K562 (cell line): ENCODE measurements around the gene SSH3. TPM values are rescaled to one million over a fixed set of nuclear protein-coding genes. Genes with fewer than 3 reads are reported as not detected.

Experiments used
- ATAC-seq: fragments of 200-7000 bp; cut with Tn5 transposase; 3 replicates; pipeline ENCODE4 v1.9.1; 2020; ENCODE audit warnings: moderate library complexity
- BruUV-seq: library from RNA; stranded (reverse); fragments of 400-500 nt; replicated peaks from 2 replicates; lab custom pipeline; 2021; lab: Mats Ljungman, UMichigan
- CTCF ChIA-PET: fragments of 300-600 bp; formaldehyde crosslinking; extraction: SDS; loops from one replicate; lab custom pipeline; 2021; ENCODE audit warnings: low intra/inter-chr PET ratio; lab: Yijun Ruan, JAX
- POLR2A ChIA-PET: fragments of 300-600, 350-650 bp; sonication (Branson Sonifier 250); formaldehyde crosslinking; extraction: SDS; loops from one replicate; lab custom pipeline; 2021; ENCODE audit warnings: antibody characterized with exemption, inconsistent platforms; lab: Yijun Ruan, JAX
- DNase-seq, 4 experiments: peaks; one replicate each; pipeline versions ENCODE4 v3.0.0 to v3.0.0-alpha.2; 2011 to 2018; ENCODE audit warnings: low spot score in 3 of 4, mixed read lengths in 3 of 4; ENCODE audit errors: extremely low read depth in 1 of 4
- FAIRE-seq: peaks from 2 replicates; lab custom pipeline; 2011; peaks lifted over from hg19 to GRCh38; lab: Jason Lieb, UNC
- H2AFZ ChIP-seq: 2 replicates; pipeline ENCODE4 v1.6.0; 2011; ENCODE audit warnings: low read depth, low read length, control low read depth, inconsistent platforms
- H3K27ac ChIP-seq: fragments of 200-600 bp; 3 replicates; pipeline ENCODE4 v1.8.0; 2011; ENCODE audit warnings: low read depth, mild to moderate bottlenecking, control low read depth, inconsistent platforms, low read length, moderate library complexity, mixed read lengths; ENCODE audit errors: extremely low read depth
- H3K27me3 ChIP-seq, 2 experiments: fragments of 300-600 bp in 1 of 2; 2 replicates in 1 of 2; 3 replicates in 1 of 2; pipeline versions ENCODE4 v1.6.0 to v1.8.0; 2011; ENCODE audit warnings: inconsistent platforms in 2 of 2, low read length in 2 of 2, mild to moderate bottlenecking in 1 of 2, mixed read lengths in 1 of 2, moderate library complexity in 1 of 2; ENCODE audit not compliant: control insufficient read depth in 2 of 2, insufficient read depth in 2 of 2
- H3K36me3 ChIP-seq: fragments of 300-600 bp; 3 replicates; pipeline ENCODE4 v1.8.0; 2011; ENCODE audit warnings: mild to moderate bottlenecking, low read length, inconsistent platforms; ENCODE audit not compliant: control insufficient read depth, insufficient read depth
- H3K4me1 ChIP-seq, 2 experiments: fragments of 200-600 bp in 1 of 2; replicated peaks in 1 of 2; 2 replicates in 1 of 2; 3 replicates in 1 of 2; pipeline versions ENCODE4 v1.5.1 to v1.8.0; 2011; ENCODE audit warnings: inconsistent platforms in 2 of 2, low read length in 2 of 2, mild to moderate bottlenecking in 1 of 2, mixed read lengths in 1 of 2, moderate library complexity in 1 of 2; ENCODE audit not compliant: control insufficient read depth in 2 of 2, insufficient read depth in 2 of 2
- H3K4me2 ChIP-seq: 2 replicates; pipeline ENCODE4 v1.6.1; 2011; ENCODE audit warnings: low read length, control low read depth, inconsistent platforms, mixed read lengths; ENCODE audit not compliant: insufficient read depth
- H3K4me3 ChIP-seq: fragments of 200-600 bp; sonication (generic), shearing (Covaris generic); 2 replicates; pipeline ENCODE4 v1.5.1; 2016; ENCODE audit warnings: control low read depth, inconsistent platforms
- H3K79me2 ChIP-seq: fragments of 200-600 bp; 3 replicates; pipeline ENCODE4 v1.8.0; 2011; ENCODE audit warnings: low read length, inconsistent platforms; ENCODE audit not compliant: control insufficient read depth, insufficient read depth
- H3K9ac ChIP-seq, 2 experiments: 2 replicates each; pipeline versions ENCODE4 v1.6.0 to v1.6.1; 2011; ENCODE audit warnings: low read depth in 2 of 2, low read length in 2 of 2, control low read depth in 1 of 2, inconsistent platforms in 1 of 2, mild to moderate bottlenecking in 1 of 2, mixed read lengths in 1 of 2; ENCODE audit not compliant: insufficient read depth in 1 of 2
- H3K9me1 ChIP-seq: one replicate; pipeline ENCODE4 v1.6.0; 2011; ENCODE audit warnings: inconsistent platforms, mild to moderate bottlenecking, low read length, moderate library complexity; ENCODE audit not compliant: control insufficient read depth, insufficient read depth
- H3K9me3 ChIP-seq: replicated peaks from 2 replicates; pipeline ENCODE4 v1.5.1; 2011; ENCODE audit warnings: low read depth, low read length, inconsistent platforms; ENCODE audit not compliant: control insufficient read depth, insufficient read depth
- H4K20me1 ChIP-seq: replicated peaks from 2 replicates; pipeline ENCODE4 v1.6.1; 2011; ENCODE audit warnings: low read length, inconsistent platforms, mixed read lengths; ENCODE audit not compliant: control insufficient read depth, insufficient read depth
- ESRRB ChIP-seq: fragments of 250-450 bp; sonication (Bioruptor Pico); IDR thresholded peaks from 2 replicates; pipeline ENCODE4 v1.5.0; 2020; ENCODE audit warnings: mild to moderate bottlenecking, moderate library complexity, borderline replicate concordance
- ETS2 ChIP-seq: IDR thresholded peaks from 2 replicates; pipeline ENCODE4 v1.6.1; 2016; ENCODE audit warnings: borderline replicate concordance, missing genetic modification characterization, mild to moderate bottlenecking, moderate library complexity, missing compliant biosample characterization; ENCODE audit not compliant: poor library complexity, severe bottlenecking
- THRAP3 ChIP-seq: fragments of 450-650 bp; IDR thresholded peaks from 2 replicates; pipeline ENCODE4 v1.6.1; 2016; ENCODE audit warnings: mild to moderate bottlenecking, inconsistent platforms, borderline replicate concordance
- ZNF280B ChIP-seq: fragments of 250-450 bp; sonication (Bioruptor Pico); IDR thresholded peaks from 2 replicates; pipeline ENCODE4 v1.5.1; 2021; ENCODE audit warnings: mild to moderate bottlenecking
- WGBS: fragments of 100-300 bp; shearing (Covaris generic); methylation state at CpG from one replicate; pipeline ENCODE4 v1.1.6; 2016; ENCODE audit warnings: low coverage, mixed read lengths; ENCODE audit not compliant: insufficient coverage; ENCODE audit errors: missing lambda C conversion rate; 5-methylcytosine and 5-hydroxymethylcytosine counted together
- in situ Hi-C: fragments of 300-500 bp; cut with MboI; formaldehyde crosslinking; loops from 4 replicates; pipeline ENCODE4 v1.15.0; 2018; ENCODE audit warnings: inconsistent platforms, mixed read lengths
- intact Hi-C: fragments of 100-400 bp; cut with micrococcal nuclease; formaldehyde crosslinking; loops from 2 replicates; pipeline ENCODE4 v1.14.2; 2022
- polyA plus RNA-seq, 8 experiments: library from polyadenylated mRNA; depleted of rRNA in 4 of 8; stranded (reverse) in 5 of 8; unstranded in 3 of 8; fragments of >200 nt; fragmentation: Nextera tagmentation in 2 of 8; fragmentation: Illumina TruSeq in 1 of 8; extraction: Ambion mirVana in 2 of 8; extraction: Trizol in 1 of 8; gene quantifications; 2 replicates each; pipeline versions ENCODE4 v1.2.1 to v1.2.3, GENCODE V29; 2011 to 2014; ENCODE audit warnings: inconsistent platforms in 1 of 8, missing spikeins in 1 of 8
- total RNA-seq, 7 experiments: library from RNA; depleted of rRNA in 6 of 7; stranded (reverse); fragments of >200 nt in 6 of 7; fragmentation: Illumina TruSeq in 2 of 7; extraction: Trizol in 2 of 7; gene quantifications; 2 replicates each; pipeline versions ENCODE4 v1.2.1 to v1.2.3, GENCODE V29; 2011 to 2021; ENCODE audit warnings: low replicate concordance in 1 of 7
- TF ChIP-seq, protein P1 (sequence below): fragments of 250-450 bp; sonication (Bioruptor Pico); IDR thresholded peaks from 2 replicates; pipeline ENCODE4 v1.8.0; 2022; ENCODE audit warnings: inconsistent platforms, mild to moderate bottlenecking, moderate library complexity, borderline replicate concordance
- TF ChIP-seq, protein P2 (sequence below), 2 experiments: fragments of 450-650 bp in 1 of 2; IDR thresholded peaks; 2 replicates each; pipeline ENCODE4 v1.6.1; 2011 to 2017; ENCODE audit warnings: low read depth in 2 of 2, antibody characterized with exemption in 1 of 2, borderline replicate concordance in 1 of 2, low read length in 1 of 2, mild to moderate bottlenecking in 1 of 2, mixed read lengths in 1 of 2; ENCODE audit not compliant: control insufficient read depth in 1 of 2

Gene SSH3
- total and polyA plus RNA-seq, 9 of the 15 experiments (the other 6 are each of a cell fraction or from before 2014, with no cell fraction given), result 0.07 to 1.0 (median 0.24) TPM; not detected in 3

GRCh38 chr11:67347964-67348749 is 44.8 kb downstream of the SSH3 start (continued):
- TF ChIP-seq ZNF280B (CRISPR knock-in tag) (no peak), ETS2 (no peak), ESRRB (CRISPR knock-in tag) (no peak)
- TF ChIP-seq, protein P1, sequence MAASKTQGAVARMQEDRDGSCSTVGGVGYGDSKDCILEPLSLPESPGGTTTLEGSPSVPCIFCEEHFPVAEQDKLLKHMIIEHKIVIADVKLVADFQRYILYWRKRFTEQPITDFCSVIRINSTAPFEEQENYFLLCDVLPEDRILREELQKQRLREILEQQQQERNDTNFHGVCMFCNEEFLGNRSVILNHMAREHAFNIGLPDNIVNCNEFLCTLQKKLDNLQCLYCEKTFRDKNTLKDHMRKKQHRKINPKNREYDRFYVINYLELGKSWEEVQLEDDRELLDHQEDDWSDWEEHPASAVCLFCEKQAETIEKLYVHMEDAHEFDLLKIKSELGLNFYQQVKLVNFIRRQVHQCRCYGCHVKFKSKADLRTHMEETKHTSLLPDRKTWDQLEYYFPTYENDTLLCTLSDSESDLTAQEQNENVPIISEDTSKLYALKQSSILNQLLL (CRISPR knock-in tag), result no peak

GRCh38 chr11:67349036-67349435 is 45.7 kb downstream of the SSH3 start:
- intact Hi-C loops, result no loop called here
- TF ChIP-seq, protein P2, sequence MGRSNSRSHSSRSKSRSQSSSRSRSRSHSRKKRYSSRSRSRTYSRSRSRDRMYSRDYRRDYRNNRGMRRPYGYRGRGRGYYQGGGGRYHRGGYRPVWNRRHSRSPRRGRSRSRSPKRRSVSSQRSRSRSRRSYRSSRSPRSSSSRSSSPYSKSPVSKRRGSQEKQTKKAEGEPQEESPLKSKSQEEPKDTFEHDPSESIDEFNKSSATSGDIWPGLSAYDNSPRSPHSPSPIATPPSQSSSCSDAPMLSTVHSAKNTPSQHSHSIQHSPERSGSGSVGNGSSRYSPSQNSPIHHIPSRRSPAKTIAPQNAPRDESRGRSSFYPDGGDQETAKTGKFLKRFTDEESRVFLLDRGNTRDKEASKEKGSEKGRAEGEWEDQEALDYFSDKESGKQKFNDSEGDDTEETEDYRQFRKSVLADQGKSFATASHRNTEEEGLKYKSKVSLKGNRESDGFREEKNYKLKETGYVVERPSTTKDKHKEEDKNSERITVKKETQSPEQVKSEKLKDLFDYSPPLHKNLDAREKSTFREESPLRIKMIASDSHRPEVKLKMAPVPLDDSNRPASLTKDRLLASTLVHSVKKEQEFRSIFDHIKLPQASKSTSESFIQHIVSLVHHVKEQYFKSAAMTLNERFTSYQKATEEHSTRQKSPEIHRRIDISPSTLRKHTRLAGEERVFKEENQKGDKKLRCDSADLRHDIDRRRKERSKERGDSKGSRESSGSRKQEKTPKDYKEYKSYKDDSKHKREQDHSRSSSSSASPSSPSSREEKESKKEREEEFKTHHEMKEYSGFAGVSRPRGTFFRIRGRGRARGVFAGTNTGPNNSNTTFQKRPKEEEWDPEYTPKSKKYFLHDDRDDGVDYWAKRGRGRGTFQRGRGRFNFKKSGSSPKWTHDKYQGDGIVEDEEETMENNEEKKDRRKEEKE (IDR thresholded peaks at IDR 0.05; ENCODE audit: borderline replicate concordance in 1 of 2, control insufficient read depth in 1 of 2, low read depth in 2 of 2, low read length in 1 of 2), result no peak
- TF ChIP-seq THRAP3, result no peak
- TF ChIP-seq, all 486 proteins: peak for 0
- POLR2A ChIA-PET, result interaction anchor here (0.6 to 1.0 kb wide), 3 partner anchors 53 to 90 kb away, joined by 3 to 5 read pairs (median 3); partner anchors contain the start of gene PPP1CA
- Histone ChIP-seq H3K27ac (no peak overlapping the region), H2AFZ (no peak overlapping the region), H3K9me3 (no peaks in the 10 kb centered on the region), H3K4me1 (peaks cover 38 to 42% of the 10 kb centered on the region in 2 experiments), H3K9me1 (no peaks in the 10 kb centered on the region), H3K27me3 (no peaks in the 10 kb centered on the region), H3K36me3 (peaks cover 4% of the 10 kb centered on the region; the same call in 1 of the 3 replicates), H4K20me1 (no peaks in the 10 kb centered on the region; the same call in 1 of the 2 replicates), H3K4me3 (no peak overlapping the region), H3K79me2 (peaks cover 8% of the 10 kb centered on the region), H3K9ac (no peak overlapping the region), H3K4me2 (peak overlapping the region; percentile 61; the same call in 1 of the 2 replicates)
- FAIRE-seq (no peak), ATAC-seq (no peak), DNase-seq (peak in 1 of 4 experiments; percentile 4)
- CTCF ChIA-PET, result no interaction called here
- in situ Hi-C loops, result no loop called here
- WGBS, result 55% methylated on average over 5 of the region's 5 CpGs
- no TSS peak for BruUV-seq
